Testis (tissue), 3 donors: ENCODE data around the gene UBA1. TPM values are rescaled to one million over a fixed set of nuclear protein-coding genes. Genes with fewer than 3 reads are reported as not detected.

Source experiments
- DNase-seq: peaks from one replicate; pipeline ENCODE4 v3.0.0-alpha.2; 2019
- H3K27ac ChIP-seq, 2 donors: fragments of 200-600 bp; sonication (generic); one replicate each; pipeline ENCODE4 v1.5.1; 2019
- H3K27me3 ChIP-seq: fragments of 200-600 bp; sonication (generic); one replicate; pipeline ENCODE4 v1.5.1; 2019
- H3K36me3 ChIP-seq: fragments of 200-600 bp; sonication (generic); one replicate; pipeline ENCODE4 v1.5.1; 2017; ENCODE audit warnings: low read depth; ENCODE audit errors: missing control alignments
- H3K4me1 ChIP-seq: fragments of 200-600 bp; sonication (generic); one replicate; pipeline ENCODE4 v1.5.1; 2019
- H3K4me3 ChIP-seq, 2 donors: fragments of 200-600 bp; sonication (generic); one replicate each; pipeline ENCODE4 v1.5.1; 2017 to 2019
- H3K9me3 ChIP-seq: fragments of 200-600 bp; sonication (generic); one replicate; pipeline ENCODE4 v1.5.1; 2017
- CTCF ChIP-seq, 3 experiments: fragments of 450-650 bp in 2 of 3; fragments of 200-600 bp in 1 of 3; sonication (generic) in 1 of 3; IDR thresholded peaks; one replicate each; pipeline ENCODE4 v1.5.1; 2016 to 2019; ENCODE audit warnings: antibody characterized with exemption in 3 of 3, mild to moderate bottlenecking in 2 of 3, moderate library complexity in 1 of 3
- POLR2A ChIP-seq: fragments of 450-650 bp; IDR thresholded peaks from one replicate; pipeline ENCODE4 v1.6.1; 2017; ENCODE audit warnings: antibody characterized with exemption, mild to moderate bottlenecking, moderate library complexity
- WGBS, 2 donors: methylation state at CpG; one replicate each; pipeline ENCODE4 v1.1.5; 2018; 5-methylcytosine and 5-hydroxymethylcytosine counted together
- intact Hi-C: fragments of 100-400 bp; cut with DNase I; formaldehyde crosslinking; loops from one replicate; pipeline ENCODE4 v1.15.1; 2023; ENCODE audit warnings: low total_unique reads
- polyA plus RNA-seq: library from polyadenylated mRNA; stranded (reverse); fragments of 350-450 nt; fragmentation: Illumina TruSeq; extraction: RNeasy Lipid Tissue Mini Kit (QIAGEN cat#74804); gene quantifications from one replicate; pipeline ENCODE4 v1.2.3, GENCODE V29; 2014; ENCODE audit warnings: low read depth, low replicate concordance; ENCODE audit not compliant: insufficient read depth
- total RNA-seq, 2 donors: library from RNA; depleted of rRNA; stranded (reverse); fragments of >200 nt; gene quantifications; one replicate each; pipeline ENCODE4 v1.2.3, GENCODE V29; 2016

Gene UBA1
- total and polyA plus RNA-seq, 3 donors from 2014 or later, result 207 to 338 (median 243) TPM

- H3K27ac ChIP-seq, result no peak overlapping the region
Measured at GRCh38 chrX:47191806-47192401, 1.7 kb upstream of the UBA1 start.

GRCh38 chrX:47194194-47194787, 662 bp downstream of the UBA1 start:
- 0 to 3% methylated on average over 6 to 14 of the region's 14 CpGs for WGBS, 2 donors
- Histone ChIP-seq H3K9me3 (no peaks in the 10 kb centered on the region), H3K27ac (peak overlapping the region; percentile 94 to 97), H3K36me3 (no peaks in the 10 kb centered on the region), H3K27me3 (no peaks in the 10 kb centered on the region), H3K4me1 (peaks cover 2% of the 10 kb centered on the region), H3K4me3 (peak overlapping the region; percentile 69 to 78)
- TF ChIP-seq POLR2A (no peak), CTCF (IDR thresholded peaks at IDR 0.05) (no peak)
- intact Hi-C loops, result loop anchor here (10.0 kb wide), 2 partner anchors 181 to 331 kb away; partner anchors contain the start of gene ZNF157
- no peak for DNase-seq

More at GRCh38 chrX:47191806-47192401, 1.7 kb upstream of the UBA1 start:
- intact Hi-C loops, result loop anchor here (10.0 kb wide), 2 partner anchors 183 to 333 kb away; partner anchors contain the start of gene ZNF157
- H3K27me3 ChIP-seq, result no peaks in the 10 kb centered on the region
- no peaks in the 10 kb centered on the region for H3K9me3 ChIP-seq
- 38 to 68% methylated on average over 6 to 16 of the region's 16 CpGs for WGBS, 2 donors
- H3K4me3 ChIP-seq, result peak overlapping the region in 1 of 2 donors; percentile 63
- H3K36me3 ChIP-seq, result no peaks in the 10 kb centered on the region
- TF ChIP-seq CTCF (IDR thresholded peaks at IDR 0.05), result no peak
- no peak for TF ChIP-seq POLR2A
- H3K4me1 ChIP-seq, result peaks cover 2% of the 10 kb centered on the region
- no peak for DNase-seq

- no peak for DNase-seq
- H3K4me3 ChIP-seq, result no peak overlapping the region
- H3K27me3 ChIP-seq, result no peaks in the 10 kb centered on the region
- TF ChIP-seq CTCF (IDR thresholded peaks at IDR 0.05), result no peak
- TF ChIP-seq POLR2A, result no peak
- H3K4me1 ChIP-seq, result peaks cover 2% of the 10 kb centered on the region
- no peaks in the 10 kb centered on the region for H3K36me3 ChIP-seq
- peak overlapping the region in 1 of 2 donors; percentile 50 for H3K27ac ChIP-seq
- H3K9me3 ChIP-seq, result no peaks in the 10 kb centered on the region
- WGBS, 2 donors, result 47 to 48% methylated on average over 3 of the region's 3 CpGs
- intact Hi-C loops, result loop anchor here (10.0 kb wide), 2 partner anchors 179 to 329 kb away; partner anchors contain the start of gene ZNF157
Measured at GRCh38 chrX:47196098-47196497, 2.5 kb downstream of the UBA1 start.

- peak; percentile 38 for DNase-seq
- Histone ChIP-seq H3K4me3 (no peak overlapping the region), H3K36me3 (no peaks in the 10 kb centered on the region), H3K4me1 (no peaks in the 10 kb centered on the region), H3K27ac (peak overlapping the region; percentile 11 to 50), H3K9me3 (no peaks in the 10 kb centered on the region), H3K27me3 (no peaks in the 10 kb centered on the region)
- 35 to 83% methylated on average over 1 to 7 of the region's 7 CpGs for WGBS, 2 donors
- intact Hi-C loops, result loop anchor here (10.0 kb wide), 2 partner anchors 177 to 327 kb away; partner anchors contain the start of gene ZNF157
- no peak for TF ChIP-seq CTCF (IDR thresholded peaks at IDR 0.05)
- no peak for TF ChIP-seq POLR2A
Measured at GRCh38 chrX:47197526-47197925, 3.9 kb downstream of the UBA1 start.
